GM23338 (cell line): ENCODE data around the gene TMPRSS11E. TPM values are rescaled to one million over a fixed set of nuclear protein-coding genes. Genes with fewer than 3 reads are reported as not detected.
"Not testable (repeated sequence)": the region's sequence is repeated elsewhere in the genome, so short reads cannot be mapped to it uniquely, and the experiment has no call there.

Experiments
- ATAC-seq: fragments of 200-7000 bp; cut with Tn5 transposase; 3 replicates; pipeline ENCODE4 v1.9.1; 2020
- DNase-seq: peaks from one replicate; pipeline ENCODE4 v3.0.0-alpha.2; 2015; ENCODE audit warnings: low spot score
- H2AFZ ChIP-seq: fragments of 200-600 bp; sonication (generic); 2 replicates; pipeline ENCODE4 v1.8.0; 2016; ENCODE audit warnings: antibody characterized with exemption, mild to moderate bottlenecking, moderate library complexity
- H3F3A ChIP-seq: fragments of 200-600 bp; sonication (generic); replicated peaks from 2 replicates; pipeline ENCODE4 v1.8.0; 2017; ENCODE audit warnings: antibody characterized with exemption, mixed run types, low read depth
- H3K27ac ChIP-seq: fragments of 200-600 bp; sonication (generic); 2 replicates; pipeline ENCODE4 v1.6.1; 2016; ENCODE audit warnings: low read depth
- H3K27me3 ChIP-seq: fragments of 200-600 bp; sonication (generic); 2 replicates; pipeline ENCODE4 v1.8.0; 2016; ENCODE audit warnings: mild to moderate bottlenecking, mixed run types, moderate library complexity; ENCODE audit not compliant: insufficient read depth
- H3K36me3 ChIP-seq: fragments of 200-600 bp; sonication (generic); 2 replicates; pipeline ENCODE4 v1.8.0; 2016; ENCODE audit warnings: mild to moderate bottlenecking; ENCODE audit not compliant: insufficient read depth
- H3K4me1 ChIP-seq: fragments of 200-600 bp; sonication (generic); 2 replicates; pipeline ENCODE4 v1.8.0; 2016; ENCODE audit warnings: mild to moderate bottlenecking, moderate library complexity; ENCODE audit not compliant: insufficient read depth
- H3K4me2 ChIP-seq: fragments of 200-600 bp; sonication (generic); 2 replicates; pipeline ENCODE4 v1.7.1; 2017; ENCODE audit warnings: mixed run types
- H3K4me3 ChIP-seq: fragments of 200-600 bp; sonication (generic); 2 replicates; pipeline ENCODE4 v1.6.1; 2016; ENCODE audit warnings: mixed run types
- H3K79me2 ChIP-seq: fragments of 200-600 bp; sonication (generic); replicated peaks from 2 replicates; pipeline ENCODE4 v1.8.0; 2017; ENCODE audit warnings: mild to moderate bottlenecking; ENCODE audit not compliant: insufficient read depth
- H3K9me2 ChIP-seq: fragments of 200-600 bp; sonication (generic); 2 replicates; pipeline ENCODE4 v1.8.0; 2017; ENCODE audit not compliant: insufficient read depth
- H4K20me1 ChIP-seq: fragments of 200-600 bp; sonication (generic); replicated peaks from 2 replicates; pipeline ENCODE4 v1.8.0; 2017; ENCODE audit warnings: mild to moderate bottlenecking; ENCODE audit not compliant: insufficient read depth
- H3K27ac Mint-ChIP-seq: 2 replicates; pipeline ENCODE4 v1.8.0; 2020; ENCODE audit warnings: inconsistent platforms, mild to moderate bottlenecking, moderate library complexity, mixed read lengths
- H3K27me3 Mint-ChIP-seq: 3 replicates; pipeline ENCODE4 v1.8.0; 2022; ENCODE audit warnings: low read depth, mild to moderate bottlenecking, moderate library complexity, mixed read lengths, inconsistent platforms; ENCODE audit not compliant: insufficient read depth, poor library complexity
- H3K36me3 Mint-ChIP-seq: 3 replicates; pipeline ENCODE4 v1.8.0; 2021; ENCODE audit warnings: low read depth, mild to moderate bottlenecking, inconsistent platforms, moderate library complexity, mixed read lengths
- H3K4me1 Mint-ChIP-seq: 3 replicates; pipeline ENCODE4 v1.8.0; 2020; ENCODE audit warnings: mild to moderate bottlenecking, inconsistent platforms, mixed read lengths
- H3K4me3 Mint-ChIP-seq: 3 replicates; pipeline ENCODE4 v1.8.0; 2021; ENCODE audit warnings: moderate library complexity, mild to moderate bottlenecking, inconsistent platforms, mixed read lengths
- H3K9me3 Mint-ChIP-seq: 3 replicates; pipeline ENCODE4 v1.8.0; 2020; ENCODE audit warnings: moderate library complexity, mild to moderate bottlenecking, inconsistent platforms, mixed read lengths
- ETS1 ChIP-seq: IDR thresholded peaks from 2 replicates; pipeline ENCODE4 v1.6.1; 2016; ENCODE audit warnings: antibody characterized with exemption
- ZNF331 ChIP-seq: fragments of 250-450 bp; sonication (Bioruptor Pico); IDR thresholded peaks from 2 replicates; pipeline ENCODE4 v1.5.0; 2020; ENCODE audit warnings: low read depth, mild to moderate bottlenecking, moderate library complexity
- ZNF462 ChIP-seq: fragments of 250-450 bp; sonication (Bioruptor Pico); IDR thresholded peaks from 2 replicates; pipeline ENCODE4 v1.5.0; 2020; ENCODE audit warnings: mild to moderate bottlenecking, moderate library complexity
- polyA plus RNA-seq: library from polyadenylated mRNA; unstranded; fragments of >200 nt; fragmentation: Nextera tagmentation; extraction: Ambion mirVana; gene quantifications from 2 replicates; pipeline ENCODE4 v1.2.1, GENCODE V29; 2016
- total RNA-seq: library from RNA; depleted of rRNA; stranded (reverse); fragments of >200 nt; shearing (Covaris generic); gene quantifications from 2 replicates; pipeline ENCODE4 v1.2.3, GENCODE V29; 2014; rRNA removed

Gene TMPRSS11E
- total and polyA plus RNA-seq, 2 experiments from 2014 or later, result 0.44 to 1.4 TPM

DNA sequence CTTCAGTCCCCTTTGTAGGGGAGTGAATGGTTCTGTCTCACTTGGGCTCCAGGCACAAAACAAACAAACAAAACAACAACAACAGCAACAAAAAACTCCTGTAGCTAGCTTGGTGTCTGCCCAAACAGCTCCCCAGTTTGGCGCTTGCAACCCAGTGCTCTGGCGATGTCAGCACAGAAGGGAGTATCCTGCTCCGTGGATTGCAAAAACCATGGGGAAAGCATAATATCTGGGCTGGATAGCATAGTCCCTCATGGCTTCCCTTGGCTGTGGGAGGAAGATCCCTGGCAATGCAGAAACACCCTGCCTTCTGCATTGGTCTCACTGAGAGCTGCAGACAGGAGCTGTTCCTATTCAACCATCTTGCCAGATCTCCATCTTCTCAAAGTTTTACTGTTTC is 89.1 kb downstream of the TMPRSS11E start (continued):
- TF ChIP-seq ZNF462 (CRISPR knock-in tag), result no peak
- no peak for TF ChIP-seq ZNF331 (CRISPR knock-in tag)
- TF ChIP-seq ETS1, result no peak

- not testable (repeated sequence) for H3K4me1 Mint-ChIP-seq, H3K4me3 Mint-ChIP-seq
These were observed 95.5 kb downstream of the TMPRSS11E start for GRCh38 chr4:68542742-68543141.

More at GRCh38 chr4:68542742-68543141, 95.5 kb downstream of the TMPRSS11E start:
- not testable (repeated sequence) for H3K27ac Mint-ChIP-seq, H4K20me1 ChIP-seq, H3F3A ChIP-seq, H3K27me3 ChIP-seq, H3K27ac ChIP-seq, H3K4me3 ChIP-seq, H3K36me3 ChIP-seq, H3K27me3 Mint-ChIP-seq, H3K79me2 ChIP-seq, H3K4me2 ChIP-seq, ATAC-seq, H2AFZ ChIP-seq, H3K4me1 ChIP-seq, DNase-seq, H3K9me2 ChIP-seq
- Mint-ChIP-seq H3K36me3 (peaks cover 24% of the 10 kb centered on the region), H3K9me3 (peaks cover 51% of the 10 kb centered on the region)

Other genes with a start within 250 kb of the TMPRSS11E start
- not detected in 2 replicates for gene TMPRSS11B, start 201.8 kb upstream of the TMPRSS11E start, total RNA-seq
- not detected in 2 replicates for gene TMPRSS11B, start 201.8 kb upstream of the TMPRSS11E start, polyA plus RNA-seq
- 67.6 and 72.3 TPM in 2 replicates for gene YTHDC1, start 97.4 kb upstream of the TMPRSS11E start, total RNA-seq
- 135 and 144 TPM in 2 replicates for gene YTHDC1, start 97.4 kb upstream of the TMPRSS11E start, polyA plus RNA-seq
- not detected in 2 replicates for gene UGT2B17, start 128.9 kb downstream of the TMPRSS11E start, total RNA-seq
- gene UGT2B17, start 128.9 kb downstream of the TMPRSS11E start, polyA plus RNA-seq, result not detected in 2 replicates
- gene UGT2B15, start 223.2 kb downstream of the TMPRSS11E start, total RNA-seq, result not detected in 2 replicates
- gene UGT2B15, start 223.2 kb downstream of the TMPRSS11E start, polyA plus RNA-seq, result not detected in 2 replicates